Activated CD4-positive, CD25-positive, alpha-beta regulatory T cell (primary cell): ENCODE results near the gene NXPE1.
"Not testable (repeated sequence)": the region's sequence is repeated elsewhere in the genome, so short reads cannot be mapped to it uniquely, and the experiment has no call there.

ENCODE experiments used
- DNase-seq, 4 experiments: peaks; one replicate each; lab custom pipeline; 2025; lab: John Stamatoyannopoulos, UW

NXPE1 gene

GRCh38 chr11:114559425-114560310, at the start of gene NXPE1:
TSS of gene NXPE1 (minus strand) at chr11:114559881. CDS start at chr11:114551201, 8,680 bp downstream.
- DNase-seq, result no peak

GRCh38 chr11:114609429-114609828, 49.7 kb upstream of the NXPE1 start:
- no peak for DNase-seq

- DNase-seq, result not testable (repeated sequence)
Measured at GRCh38 chr11:114608605-114609004, 48.9 kb upstream of the NXPE1 start.

GRCh38 chr11:114607753-114608459, 48.2 kb upstream of the NXPE1 start:
- DNase-seq, result no peak

GRCh38 chr11:114606802-114607075, 47.1 kb upstream of the NXPE1 start:
- DNase-seq, result not testable (repeated sequence)

GRCh38 chr11:114606003-114606801, 46.5 kb upstream of the NXPE1 start:
- DNase-seq, result no peak

- no peak for DNase-seq
Measured at GRCh38 chr11:114605370-114605769, 45.7 kb upstream of the NXPE1 start.

- DNase-seq, result no peak
Measured at GRCh38 chr11:114604886-114605285, 45.2 kb upstream of the NXPE1 start.

GRCh38 chr11:114604179-114604813, 44.6 kb upstream of the NXPE1 start:
- DNase-seq, result no peak

GRCh38 chr11:114603151-114603550, 43.5 kb upstream of the NXPE1 start:
- DNase-seq, result not testable (repeated sequence)

- no peak for DNase-seq
Measured at GRCh38 chr11:114598461-114598860, 38.8 kb upstream of the NXPE1 start.

- no peak for DNase-seq
Measured at GRCh38 chr11:114596175-114596919, 36.7 kb upstream of the NXPE1 start.

- DNase-seq, result no peak
Measured at GRCh38 chr11:114595571-114595970, 35.9 kb upstream of the NXPE1 start, which contains the start of gene NXPE4. TSS of gene NXPE4 (minus strand) at chr11:114595786. CDS start at chr11:114594759, 1,027 bp downstream.

GRCh38 chr11:114594703-114595102, 35.0 kb upstream of the NXPE1 start:
- no peak for DNase-seq

GRCh38 chr11:114587398-114587953, 27.8 kb upstream of the NXPE1 start:
- DNase-seq, result no peak

GRCh38 chr11:114586797-114587196, 27.1 kb upstream of the NXPE1 start:
- DNase-seq, result no peak

GRCh38 chr11:114571712-114572111, 12.0 kb upstream of the NXPE1 start:
- DNase-seq, result no peak

GRCh38 chr11:114569801-114570200, 10.1 kb upstream of the NXPE1 start:
- no peak for DNase-seq

GRCh38 chr11:114566276-114566675, 6.6 kb upstream of the NXPE1 start:
- no peak for DNase-seq

GRCh38 chr11:114564831-114565230, 5.2 kb upstream of the NXPE1 start:
- DNase-seq, result no peak

GRCh38 chr11:114563077-114563476, 3.4 kb upstream of the NXPE1 start:
- no peak for DNase-seq
